Measurements from ENCODE around the gene SNCB. TPM values are rescaled to one million over a fixed set of nuclear protein-coding genes. Genes with fewer than 3 reads are reported as not detected.

SNCB gene
- total RNA-seq, 5 donors from 2014 or later (not counting 1 experiment from before 2014, with no cell fraction given): not detected

DNA sequence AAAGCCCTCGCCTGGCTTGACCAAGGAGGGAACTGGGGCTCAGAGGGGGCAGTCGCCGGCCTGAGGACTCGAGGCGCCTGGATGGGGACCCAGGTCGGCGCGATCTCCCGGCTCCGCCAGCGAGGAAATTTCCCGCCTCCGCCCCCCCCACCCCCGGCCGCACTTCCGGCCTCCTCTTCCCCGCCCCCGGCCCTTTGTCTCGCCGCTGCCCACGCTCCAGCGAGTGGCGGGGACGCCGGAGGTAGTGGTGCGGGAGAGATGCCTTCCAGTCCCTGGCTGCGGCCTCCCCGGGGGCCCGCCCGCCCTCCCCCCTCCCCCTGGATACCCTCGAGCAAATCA, 19.9 kb downstream of the SNCB start:
- ChIA-PET CTCF (no interaction called here), POLR2A (no interaction called here)
- Mint-ChIP-seq H3K4me3 (peak overlapping the region; percentile 71 to 76 (median 73)), H3K9me3 (no peaks in the 10 kb centered on the region), H3K4me1 (peaks cover 8 to 12% (median 11%) of the 10 kb centered on the region in 3 donors), H3K27me3 (peaks cover 27 to 30% of the 10 kb centered on the region in 2 donors), H3K27ac (no peak overlapping the region), H3K36me3 (no peaks in the 10 kb centered on the region)
- 3% methylated on average over 5 of the region's 31 CpGs for WGBS (ENCODE audit: insufficient coverage)
- H3K9me3 ChIP-seq: no peaks in the 10 kb centered on the region
- peaks cover 0 to 40% of the 10 kb centered on the region in 2 experiments for H3K27me3 ChIP-seq (replicated peaks in 1 of 2; ENCODE audit: control insufficient read depth in 2 of 2, extremely low read depth in 1 of 2, insufficient read depth in 2 of 2, low read length in 1 of 2)
- H3K27ac ChIP-seq (ENCODE audit: low read length): no peak overlapping the region
- H3K36me3 ChIP-seq (ENCODE audit: control insufficient read depth in 2 of 2, extremely low read depth in 1 of 2, insufficient read depth in 1 of 2, low read length in 1 of 2): no peaks in the 10 kb centered on the region
- peaks cover 0 to 17% of the 10 kb centered on the region in 2 experiments for H3K4me1 ChIP-seq (ENCODE audit: control insufficient read depth in 1 of 2, extremely low read depth in 1 of 2, insufficient read depth in 2 of 2, low read length in 2 of 2)
- DNase-seq (no peak), ATAC-seq (replicated peaks in 1 of 4) (peak in 2 of 4 experiments; percentile 8 to 11)
- H3K4me3 ChIP-seq (ENCODE audit: control insufficient read depth in 1 of 2, extremely low read depth in 1 of 2, low read length in 1 of 2): peak overlapping the region; percentile 59 to 61

DNA sequence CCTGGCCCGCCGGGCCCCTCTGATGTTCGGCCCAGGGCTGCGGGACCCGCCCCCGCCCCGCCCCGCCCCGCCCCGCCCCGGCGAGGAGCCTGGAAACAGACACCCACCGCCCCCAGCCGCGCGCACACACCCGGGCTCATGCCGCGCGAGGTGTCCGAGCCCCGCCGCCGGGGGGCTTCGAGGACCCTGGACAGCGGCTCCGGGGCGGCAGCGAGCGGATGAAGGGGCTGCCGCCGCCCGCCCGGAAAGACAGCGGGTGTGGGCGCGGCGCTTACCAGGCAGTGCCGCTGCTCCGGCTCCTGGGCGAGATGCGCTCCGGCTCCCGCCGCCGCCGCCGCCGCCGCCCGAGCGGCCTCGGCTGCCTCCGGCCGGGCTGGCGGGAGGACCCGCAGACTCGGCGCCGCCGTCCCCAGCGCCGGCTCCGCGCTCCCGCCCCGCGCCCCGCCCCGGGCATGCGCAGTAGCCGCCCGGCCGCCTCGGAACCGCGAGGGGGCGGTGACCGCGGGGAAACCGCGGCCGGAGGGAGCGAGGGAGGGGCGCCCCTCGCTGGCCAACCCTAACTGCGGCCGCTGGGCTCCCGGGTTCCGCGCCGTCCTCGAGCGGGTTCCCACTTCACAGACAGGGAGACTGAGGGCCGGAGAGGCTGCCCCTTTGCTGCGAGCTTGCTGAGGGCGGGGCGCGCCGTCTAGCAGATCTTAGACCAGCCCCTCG, 20.5 kb downstream of the SNCB start, which contains the start of gene GPRIN1:
GPRIN1 (minus strand) TSS at position 433 of the 711 bp plus-strand sequence. CDS start 10,322 bp downstream, outside the sequence.
- Mint-ChIP-seq H3K27ac (peak within 1 kb of the TSS; percentile 59 to 66), H3K4me1 (peaks cover 8 to 12% (median 11%) of the 10 kb centered on the region in 3 donors), H3K4me3 (peak within 1 kb of the TSS; percentile 84 to 91 (median 85)), H3K9me3 (no peaks in the 10 kb centered on the region), H3K36me3 (no peaks in the 10 kb centered on the region), H3K27me3 (peaks cover 26 to 30% of the 10 kb centered on the region in 2 donors)
- ChIA-PET CTCF (no interaction called here), POLR2A (no interaction called here)
- Histone ChIP-seq H3K27ac (ENCODE audit: low read length) (no peak within 1 kb of the TSS), H3K4me1 (ENCODE audit: control insufficient read depth in 1 of 2, extremely low read depth in 1 of 2, insufficient read depth in 2 of 2, low read length in 2 of 2) (peaks cover 0 to 17% of the 10 kb centered on the region in 2 experiments), H3K27me3 (replicated peaks in 1 of 2; ENCODE audit: control insufficient read depth in 2 of 2, extremely low read depth in 1 of 2, insufficient read depth in 2 of 2, low read length in 1 of 2) (peaks cover 0 to 37% of the 10 kb centered on the region in 2 experiments), H3K9me3 (no peaks in the 10 kb centered on the region), H3K36me3 (ENCODE audit: control insufficient read depth in 2 of 2, extremely low read depth in 1 of 2, insufficient read depth in 1 of 2, low read length in 1 of 2) (no peaks in the 10 kb centered on the region), H3K4me3 (ENCODE audit: control insufficient read depth in 1 of 2, extremely low read depth in 1 of 2, low read length in 1 of 2) (peak within 1 kb of the TSS; percentile 59 to 61)
- WGBS (ENCODE audit: insufficient coverage): 0% methylated on average over 93 of the region's 101 CpGs
- DNase-seq (peak in 18 of 35 experiments; percentile 4 to 71 (median 23)), ATAC-seq (replicated peaks in 1 of 4) (peak; percentile 72 to 77 (median 74))

DNA sequence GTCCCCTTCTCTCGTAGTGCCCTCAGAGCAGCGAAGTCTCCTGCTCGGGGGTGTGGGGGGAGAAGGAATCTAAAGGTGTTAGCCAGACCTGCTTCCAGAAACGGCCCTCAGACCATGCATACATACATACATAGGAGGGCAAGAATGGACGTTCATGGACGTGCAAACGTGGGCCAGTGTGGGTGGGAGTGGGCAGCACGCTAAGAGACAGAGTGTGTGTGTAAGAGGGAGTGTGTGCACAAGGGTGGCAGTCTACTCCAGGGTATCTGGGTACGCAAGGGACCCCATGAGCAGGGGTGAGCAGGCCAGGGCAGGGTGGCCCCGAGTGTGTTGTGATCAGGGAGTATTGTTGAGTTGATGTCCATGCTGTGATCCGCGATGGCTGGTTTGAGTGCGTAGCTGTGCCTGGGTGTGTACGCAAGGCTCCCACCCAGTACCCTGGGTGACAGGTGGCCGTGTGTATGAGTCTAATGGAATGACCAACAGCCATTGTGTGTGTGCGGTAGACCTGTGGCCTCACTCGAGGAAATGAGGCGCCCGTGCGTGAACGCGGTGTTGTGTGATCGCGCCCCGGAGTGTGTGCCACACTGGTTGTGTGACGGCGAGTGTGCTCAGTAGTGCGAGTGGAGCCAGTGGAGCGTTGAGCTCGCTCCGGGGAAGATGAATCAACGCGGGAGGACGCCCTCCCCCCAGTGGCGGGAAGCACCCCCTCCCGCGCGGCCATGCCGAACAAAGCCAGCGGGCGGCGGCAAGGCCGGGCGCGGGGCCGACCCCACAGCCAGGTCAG, 21.2 kb downstream of the SNCB start:
- POLR2A ChIA-PET: no interaction called here

DNA sequence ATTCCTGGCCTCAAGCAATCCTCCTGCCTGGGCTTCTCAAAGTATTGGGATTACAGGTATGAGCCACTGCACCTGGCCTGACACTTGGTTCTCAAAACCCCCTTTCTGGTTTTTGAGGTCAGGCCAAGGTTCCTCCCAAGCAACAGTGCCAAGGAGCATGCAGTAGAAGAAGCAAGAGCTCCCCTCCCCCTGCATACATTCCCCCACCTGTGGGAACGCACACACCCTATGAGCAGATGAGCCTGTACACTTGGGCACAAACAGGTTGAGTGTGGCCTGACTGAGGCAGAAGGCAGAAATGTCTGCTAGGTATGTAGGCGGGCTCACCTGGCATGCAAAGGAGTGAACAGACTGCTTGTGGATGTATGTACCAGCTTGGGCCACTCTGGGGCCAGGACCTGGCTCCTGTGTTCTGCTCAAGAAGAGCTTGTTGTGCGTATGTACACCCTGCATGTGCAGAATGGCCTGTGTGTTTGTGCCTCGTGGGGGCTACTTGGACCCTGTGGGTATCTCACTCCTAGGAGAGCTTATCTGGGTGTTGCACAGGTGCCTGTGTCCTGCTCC, 22.1 kb downstream of the SNCB start:
- Histone ChIP-seq H3K27ac (ENCODE audit: low read length) (no peak overlapping the region), H3K9me3 (no peaks in the 10 kb centered on the region), H3K4me3 (ENCODE audit: control insufficient read depth in 1 of 2, extremely low read depth in 1 of 2, low read length in 1 of 2) (no peak overlapping the region), H3K4me1 (ENCODE audit: control insufficient read depth in 1 of 2, extremely low read depth in 1 of 2, insufficient read depth in 2 of 2, low read length in 2 of 2) (peaks cover 0 to 17% of the 10 kb centered on the region in 2 experiments), H3K36me3 (ENCODE audit: control insufficient read depth in 2 of 2, extremely low read depth in 1 of 2, insufficient read depth in 1 of 2, low read length in 1 of 2) (no peaks in the 10 kb centered on the region), H3K27me3 (replicated peaks in 1 of 2; ENCODE audit: control insufficient read depth in 2 of 2, extremely low read depth in 1 of 2, insufficient read depth in 2 of 2, low read length in 1 of 2) (peaks cover 0 to 32% of the 10 kb centered on the region in 2 experiments)
- peak overlapping the region; percentile 84 to 91 (median 85) for H3K4me3 Mint-ChIP-seq
- peaks cover 19 to 22% of the 10 kb centered on the region in 2 donors for H3K27me3 Mint-ChIP-seq
- ATAC-seq (replicated peaks in 1 of 4): no peak
- ChIA-PET CTCF (interaction anchor here (0.6 to 0.8 kb wide), 2 partner anchors 391 to 794 kb away, joined by 4 to 5 read pairs; no protein-coding TSS in a partner anchor), POLR2A (no interaction called here)
- no peak for DNase-seq
- H3K36me3 Mint-ChIP-seq: no peaks in the 10 kb centered on the region
- no peaks in the 10 kb centered on the region for H3K9me3 Mint-ChIP-seq
- H3K27ac Mint-ChIP-seq: no peak overlapping the region
- H3K4me1 Mint-ChIP-seq: peaks cover 8 to 12% (median 11%) of the 10 kb centered on the region in 3 donors
- 92% methylated on average over 3 of the region's 4 CpGs for WGBS (ENCODE audit: insufficient coverage)

More for the DNA sequence above, 21.2 kb downstream of the SNCB start:
- CTCF ChIA-PET: no interaction called here
- H3K4me1 Mint-ChIP-seq: peaks cover 8 to 12% (median 11%) of the 10 kb centered on the region in 3 donors
- H3K9me3 ChIP-seq: no peaks in the 10 kb centered on the region
- 35% methylated on average over 36 of the region's 46 CpGs for whole genome bisulfite sequencing (ENCODE audit: insufficient coverage)
- ATAC-seq (replicated peaks in 1 of 4) (peak in 3 of 4 experiments; percentile 13 to 21 (median 19)), DNase-seq (no peak)
- H3K27me3 Mint-ChIP-seq: peaks cover 21 to 28% of the 10 kb centered on the region in 2 donors
- H3K4me1 ChIP-seq (ENCODE audit: control insufficient read depth in 1 of 2, extremely low read depth in 1 of 2, insufficient read depth in 2 of 2, low read length in 2 of 2): peaks cover 0 to 17% of the 10 kb centered on the region in 2 experiments
- H3K4me3 Mint-ChIP-seq: peak overlapping the region; percentile 84 to 91 (median 85)
- no peaks in the 10 kb centered on the region for H3K36me3 ChIP-seq (ENCODE audit: control insufficient read depth in 2 of 2, extremely low read depth in 1 of 2, insufficient read depth in 1 of 2, low read length in 1 of 2)
- H3K4me3 ChIP-seq (ENCODE audit: control insufficient read depth in 1 of 2, extremely low read depth in 1 of 2, low read length in 1 of 2): no peak overlapping the region
- peaks cover 0 to 36% of the 10 kb centered on the region in 2 experiments for H3K27me3 ChIP-seq (replicated peaks in 1 of 2; ENCODE audit: control insufficient read depth in 2 of 2, extremely low read depth in 1 of 2, insufficient read depth in 2 of 2, low read length in 1 of 2)
- no peaks in the 10 kb centered on the region for H3K36me3 Mint-ChIP-seq
- H3K27ac ChIP-seq (ENCODE audit: low read length): no peak overlapping the region
- no peaks in the 10 kb centered on the region for H3K9me3 Mint-ChIP-seq
- peak overlapping the region; percentile 59 to 66 for H3K27ac Mint-ChIP-seq

DNA sequence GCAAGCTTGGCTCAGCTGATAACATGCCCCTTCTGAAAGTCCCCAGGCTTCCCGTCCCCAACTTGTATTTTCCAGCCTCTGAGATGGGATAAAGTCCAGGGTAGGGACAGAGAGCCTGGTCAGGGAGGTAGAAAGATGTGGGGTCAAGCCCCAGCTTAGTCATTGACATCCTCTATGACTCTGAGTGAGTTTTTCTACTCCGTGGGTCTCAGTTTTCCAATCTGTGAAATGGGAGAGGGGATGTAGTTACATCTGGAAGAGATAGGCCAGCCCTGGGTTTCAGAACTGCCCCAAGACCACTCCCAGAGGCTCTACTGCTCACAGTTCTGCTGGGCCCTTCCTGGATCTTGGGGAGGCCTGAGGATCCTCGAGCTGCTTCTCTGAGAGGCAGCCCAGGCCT, 23.5 kb downstream of the SNCB start:
- 100% methylated on average over 2 of the region's 3 CpGs for WGBS (ENCODE audit: insufficient coverage)
- peaks cover 8 to 12% (median 11%) of the 10 kb centered on the region in 3 donors for H3K4me1 Mint-ChIP-seq
- H3K4me3 ChIP-seq (ENCODE audit: control insufficient read depth in 1 of 2, extremely low read depth in 1 of 2, low read length in 1 of 2): no peak overlapping the region
- no peak overlapping the region for H3K4me3 Mint-ChIP-seq
- no peak overlapping the region for H3K27ac ChIP-seq (ENCODE audit: low read length)
- H3K9me3 Mint-ChIP-seq: no peaks in the 10 kb centered on the region
- ChIA-PET CTCF (interaction anchor here in 1 of 2 donors (0.6 kb wide), 1 partner anchor 433 kb away, joined by 4 read pairs; no protein-coding TSS in a partner anchor), POLR2A (no interaction called here)
- no peak overlapping the region for H3K27ac Mint-ChIP-seq
- H3K36me3 Mint-ChIP-seq: no peaks in the 10 kb centered on the region
- peaks cover 9 to 13% of the 10 kb centered on the region in 2 donors for H3K27me3 Mint-ChIP-seq
- no peaks in the 10 kb centered on the region for H3K9me3 ChIP-seq
- peaks cover 0 to 17% of the 10 kb centered on the region in 2 experiments for H3K4me1 ChIP-seq (ENCODE audit: control insufficient read depth in 1 of 2, extremely low read depth in 1 of 2, insufficient read depth in 2 of 2, low read length in 2 of 2)
- peaks cover 0 to 24% of the 10 kb centered on the region in 2 experiments for H3K27me3 ChIP-seq (replicated peaks in 1 of 2; ENCODE audit: control insufficient read depth in 2 of 2, extremely low read depth in 1 of 2, insufficient read depth in 2 of 2, low read length in 1 of 2)
- H3K36me3 ChIP-seq (ENCODE audit: control insufficient read depth in 2 of 2, extremely low read depth in 1 of 2, insufficient read depth in 1 of 2, low read length in 1 of 2): no peaks in the 10 kb centered on the region
- no peak for ATAC-seq (replicated peaks in 1 of 4)
- no peak for DNase-seq

DNA sequence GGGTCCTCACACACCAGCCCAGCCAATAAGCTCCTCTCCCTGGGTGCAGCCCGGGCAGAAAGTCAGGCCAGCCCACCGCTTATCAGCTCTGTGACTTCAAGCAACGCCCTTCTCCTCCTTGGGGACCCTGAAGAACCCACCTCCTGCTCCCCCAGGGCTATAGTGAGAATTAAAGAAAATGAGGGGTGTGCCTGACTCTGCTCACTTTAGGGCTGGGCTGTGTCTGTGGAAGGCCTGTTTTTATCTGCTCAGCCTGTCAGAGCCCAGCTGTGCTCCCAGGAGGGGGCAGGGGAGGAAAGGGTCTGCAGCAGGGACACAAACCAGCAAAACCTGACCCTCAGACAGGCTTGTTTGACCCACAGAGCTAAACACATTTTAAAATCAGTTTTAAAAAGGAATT, 24.3 kb downstream of the SNCB start:
- DNase-seq (no peak), ATAC-seq (replicated peaks in 1 of 4) (no peak)
- no peaks in the 10 kb centered on the region for H3K9me3 ChIP-seq
- no CpG with 5 or more reads among the region's 3 CpGs for WGBS (ENCODE audit: insufficient coverage)
- ChIA-PET POLR2A (no interaction called here), CTCF (interaction anchor here (0.6 to 1.2 kb wide), 3 partner anchors 34 to 433 kb away, joined by 4 to 5 read pairs (median 4); no protein-coding TSS in a partner anchor)
- H3K27me3 Mint-ChIP-seq: peaks cover 3 to 7% of the 10 kb centered on the region in 2 donors
- H3K9me3 Mint-ChIP-seq: no peaks in the 10 kb centered on the region
- H3K36me3 Mint-ChIP-seq: no peaks in the 10 kb centered on the region
- no peak overlapping the region for H3K27ac Mint-ChIP-seq
- no peaks in the 10 kb centered on the region for H3K36me3 ChIP-seq (ENCODE audit: control insufficient read depth in 2 of 2, extremely low read depth in 1 of 2, insufficient read depth in 1 of 2, low read length in 1 of 2)
- H3K27me3 ChIP-seq (replicated peaks in 1 of 2; ENCODE audit: control insufficient read depth in 2 of 2, extremely low read depth in 1 of 2, insufficient read depth in 2 of 2, low read length in 1 of 2): peaks cover 2 to 18% of the 10 kb centered on the region in 2 experiments
- H3K27ac ChIP-seq (ENCODE audit: low read length): no peak overlapping the region
- no peak overlapping the region for H3K4me3 ChIP-seq (ENCODE audit: control insufficient read depth in 1 of 2, extremely low read depth in 1 of 2, low read length in 1 of 2)
- peaks cover 8 to 12% (median 10%) of the 10 kb centered on the region in 3 donors for H3K4me1 Mint-ChIP-seq
- H3K4me1 ChIP-seq (ENCODE audit: control insufficient read depth in 1 of 2, extremely low read depth in 1 of 2, insufficient read depth in 2 of 2, low read length in 2 of 2): peaks cover 0 to 17% of the 10 kb centered on the region in 2 experiments
- no peak overlapping the region for H3K4me3 Mint-ChIP-seq

All from T-cell (primary cell).